SU-DHL-6 (cell line): ENCODE measurements around the gene DSCAML1.
"Not testable (repeated sequence)": the region's sequence is repeated elsewhere in the genome, so short reads cannot be mapped to it uniquely, and the experiment has no call there.

Experiments used
- H2AFZ ChIP-seq: fragments of 200-600 bp; sonication (generic); 2 replicates; pipeline ENCODE4 v1.6.1; 2014; ENCODE audit warnings: low read depth, mild to moderate bottlenecking, moderate library complexity, mixed read lengths, antibody characterized with exemption, low read length; ENCODE audit not compliant: severe bottlenecking
- H3F3A ChIP-seq: fragments of 200-600 bp; shearing (Covaris generic); 2 replicates; pipeline ENCODE4 v1.6.0; 2016; ENCODE audit warnings: antibody characterized with exemption, mild to moderate bottlenecking; ENCODE audit not compliant: insufficient read depth
- H3K27ac ChIP-seq: fragments of 200-600 bp; sonication (generic); 2 replicates; pipeline ENCODE4 v1.5.1; 2016; ENCODE audit warnings: low read depth, mild to moderate bottlenecking, low read length, moderate library complexity, mixed read lengths
- H3K27me3 ChIP-seq: fragments of 200-600 bp; sonication (generic), shearing (Covaris generic); 2 replicates; pipeline ENCODE4 v1.6.0; 2014; ENCODE audit warnings: mild to moderate bottlenecking, low read length
- H3K36me3 ChIP-seq: fragments of 200-600 bp; sonication (generic); 2 replicates; pipeline ENCODE4 v1.6.1; 2014; ENCODE audit warnings: mild to moderate bottlenecking, low read length, mixed read lengths
- H3K4me2 ChIP-seq: fragments of 300-600, 200-600 bp; shearing (Covaris generic), sonication (generic); 2 replicates; pipeline ENCODE4 v1.6.0; 2014; ENCODE audit warnings: low read length, low read depth, mild to moderate bottlenecking; ENCODE audit not compliant: poor library complexity, severe bottlenecking
- H3K4me3 ChIP-seq: fragments of 200-600 bp; sonication (generic); 2 replicates; pipeline ENCODE4 v1.5.1; 2014; ENCODE audit warnings: antibody characterized with exemption, low read length, mild to moderate bottlenecking, mixed read lengths; ENCODE audit not compliant: insufficient read depth, poor library complexity, severe bottlenecking
- H3K79me2 ChIP-seq: fragments of 200-600 bp; sonication (generic); 2 replicates; pipeline ENCODE4 v1.6.1; 2014; ENCODE audit warnings: mild to moderate bottlenecking, low read length, moderate library complexity; ENCODE audit not compliant: insufficient read depth
- H3K9ac ChIP-seq: fragments of 200-600 bp; sonication (generic); 2 replicates; pipeline ENCODE4 v1.7.0; 2014; ENCODE audit warnings: mild to moderate bottlenecking, low read length
- H3K9me2 ChIP-seq: fragments of 200-600 bp; sonication (generic); replicated peaks from 2 replicates; pipeline ENCODE4 v1.6.1; 2014; ENCODE audit warnings: low read length; ENCODE audit not compliant: insufficient read depth
- H3K9me3 ChIP-seq: fragments of 200-600 bp; sonication (generic); 2 replicates; pipeline ENCODE4 v1.6.1; 2014; ENCODE audit warnings: low read length, mixed read lengths; ENCODE audit not compliant: insufficient read depth
- H4K20me1 ChIP-seq: fragments of 200-600 bp; sonication (generic); 2 replicates; pipeline ENCODE4 v1.6.1; 2014; ENCODE audit warnings: low read depth, mild to moderate bottlenecking, antibody characterized with exemption, low read length, moderate library complexity, mixed read lengths
- EZH2phosphoT487 ChIP-seq: fragments of 200-600 bp; sonication (generic), shearing (Covaris generic); conservative IDR thresholded peaks from 2 replicates; pipeline ENCODE4 v1.6.1; 2018; ENCODE audit warnings: mild to moderate bottlenecking, antibody characterized with exemption, low read length, moderate library complexity, mixed read lengths
- TF ChIP-seq, protein P1 (sequence below): fragments of 200-600 bp; sonication (generic); IDR thresholded peaks from one replicate; pipeline ENCODE4 v1.5.1; 2017; ENCODE audit warnings: antibody characterized with exemption, mild to moderate bottlenecking, low read length, moderate library complexity; ENCODE audit not compliant: insufficient read depth, poor library complexity, severe bottlenecking

The DSCAML1 gene

DNA sequence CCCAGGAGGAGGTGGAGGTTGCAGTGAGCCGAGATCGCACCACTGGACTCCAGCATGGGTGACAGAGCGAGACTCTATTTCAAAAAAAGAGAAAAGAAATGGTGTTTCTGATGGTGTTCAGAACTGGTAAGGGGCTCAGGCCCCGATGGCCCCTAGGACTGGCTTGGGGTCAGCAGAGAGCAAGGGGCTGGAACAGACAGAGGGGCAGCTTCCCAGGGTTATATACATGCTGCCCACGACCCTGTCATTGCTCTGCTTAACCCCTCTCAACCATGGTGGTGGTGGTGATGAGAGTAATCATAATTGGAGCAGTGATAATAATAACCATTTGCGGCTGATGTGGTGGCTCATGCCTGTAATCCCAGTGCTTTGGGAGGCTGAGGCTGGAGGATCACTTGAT lies 390.0 kb downstream of the DSCAML1 start:
- Histone ChIP-seq H3K9me2 (no peaks in the 10 kb centered on the region), H3K4me3 (no peak overlapping the region), H2AFZ (no peak overlapping the region), H3K27me3 (no peaks in the 10 kb centered on the region), H3F3A (no peaks in the 10 kb centered on the region), H3K27ac (no peak overlapping the region), H4K20me1 (no peaks in the 10 kb centered on the region), H3K9me3 (no peaks in the 10 kb centered on the region), H3K36me3 (no peaks in the 10 kb centered on the region; the same call in 1 of the 2 replicates), H3K79me2 (no peaks in the 10 kb centered on the region), H3K4me2 (no peak overlapping the region), H3K9ac (no peak overlapping the region)
- TF ChIP-seq, protein P1, sequence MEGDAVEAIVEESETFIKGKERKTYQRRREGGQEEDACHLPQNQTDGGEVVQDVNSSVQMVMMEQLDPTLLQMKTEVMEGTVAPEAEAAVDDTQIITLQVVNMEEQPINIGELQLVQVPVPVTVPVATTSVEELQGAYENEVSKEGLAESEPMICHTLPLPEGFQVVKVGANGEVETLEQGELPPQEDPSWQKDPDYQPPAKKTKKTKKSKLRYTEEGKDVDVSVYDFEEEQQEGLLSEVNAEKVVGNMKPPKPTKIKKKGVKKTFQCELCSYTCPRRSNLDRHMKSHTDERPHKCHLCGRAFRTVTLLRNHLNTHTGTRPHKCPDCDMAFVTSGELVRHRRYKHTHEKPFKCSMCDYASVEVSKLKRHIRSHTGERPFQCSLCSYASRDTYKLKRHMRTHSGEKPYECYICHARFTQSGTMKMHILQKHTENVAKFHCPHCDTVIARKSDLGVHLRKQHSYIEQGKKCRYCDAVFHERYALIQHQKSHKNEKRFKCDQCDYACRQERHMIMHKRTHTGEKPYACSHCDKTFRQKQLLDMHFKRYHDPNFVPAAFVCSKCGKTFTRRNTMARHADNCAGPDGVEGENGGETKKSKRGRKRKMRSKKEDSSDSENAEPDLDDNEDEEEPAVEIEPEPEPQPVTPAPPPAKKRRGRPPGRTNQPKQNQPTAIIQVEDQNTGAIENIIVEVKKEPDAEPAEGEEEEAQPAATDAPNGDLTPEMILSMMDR, result no peak
- no peak for TF ChIP-seq EZH2phosphoT487

DNA sequence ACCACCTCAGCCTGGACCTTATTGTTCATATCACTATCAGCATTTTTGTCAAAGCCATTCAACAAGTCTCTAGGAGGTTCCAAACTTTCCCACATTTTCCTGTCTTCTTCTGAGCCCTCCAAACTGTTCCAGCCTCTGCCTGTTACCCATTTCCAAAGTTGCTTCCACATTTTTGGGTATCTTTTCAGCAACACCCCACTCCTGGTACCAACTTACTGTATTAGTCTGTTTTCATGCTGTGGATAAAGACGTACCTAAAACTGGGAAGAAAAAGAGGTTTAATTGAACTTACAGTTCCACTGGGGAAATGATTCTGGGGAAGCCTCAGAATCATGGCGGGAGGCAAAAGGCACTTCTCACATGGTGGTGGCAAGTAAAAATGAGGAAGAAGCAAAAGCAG lies 391.1 kb downstream of the DSCAML1 start:
- not testable (repeated sequence) for H3F3A ChIP-seq, H3K4me2 ChIP-seq, H3K9ac ChIP-seq, H2AFZ ChIP-seq, H3K36me3 ChIP-seq, H3K9me2 ChIP-seq, H3K9me3 ChIP-seq, H4K20me1 ChIP-seq, H3K4me3 ChIP-seq, H3K79me2 ChIP-seq, H3K27ac ChIP-seq, H3K27me3 ChIP-seq

DNA sequence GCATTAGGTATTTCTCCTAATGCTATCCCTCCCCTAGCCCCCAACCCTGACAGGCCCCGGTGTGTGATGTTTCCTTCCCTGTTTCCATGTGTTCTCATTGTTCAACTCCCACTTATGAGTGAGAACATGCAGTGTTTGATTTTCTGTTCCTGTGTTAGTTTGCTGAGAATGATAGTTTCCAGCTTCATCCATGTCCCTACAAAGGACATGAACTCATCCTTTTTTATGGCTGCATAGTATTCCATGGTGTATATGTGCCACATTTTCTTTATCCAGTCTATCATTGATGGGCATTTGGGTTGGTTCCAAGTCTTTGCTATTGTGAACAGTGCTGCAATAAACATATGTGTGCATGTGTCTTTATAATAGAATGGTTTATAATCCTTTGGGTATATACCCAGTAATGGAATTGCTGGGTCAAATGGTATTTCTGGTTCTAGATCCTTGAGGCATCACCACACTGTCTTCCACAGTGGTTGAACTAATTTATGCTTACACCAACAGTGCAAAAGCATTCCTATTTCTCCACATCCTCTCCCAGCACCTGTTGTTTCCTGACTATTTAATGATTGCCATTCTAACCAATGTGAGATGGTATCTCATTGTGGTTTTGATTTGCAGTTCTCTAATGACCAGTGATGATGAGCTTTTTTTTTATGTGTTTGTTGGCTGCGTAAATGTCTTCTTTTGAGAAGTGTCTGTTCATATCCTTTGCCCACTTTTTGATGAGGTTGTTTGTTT lies 397.7 kb downstream of the DSCAML1 start:
- not testable (repeated sequence) for H3K4me2 ChIP-seq, H3F3A ChIP-seq, H3K9me3 ChIP-seq, H3K9me2 ChIP-seq, H3K9ac ChIP-seq, H4K20me1 ChIP-seq, H3K36me3 ChIP-seq, H3K27ac ChIP-seq, H3K4me3 ChIP-seq, H3K27me3 ChIP-seq, H3K79me2 ChIP-seq, H2AFZ ChIP-seq

DNA sequence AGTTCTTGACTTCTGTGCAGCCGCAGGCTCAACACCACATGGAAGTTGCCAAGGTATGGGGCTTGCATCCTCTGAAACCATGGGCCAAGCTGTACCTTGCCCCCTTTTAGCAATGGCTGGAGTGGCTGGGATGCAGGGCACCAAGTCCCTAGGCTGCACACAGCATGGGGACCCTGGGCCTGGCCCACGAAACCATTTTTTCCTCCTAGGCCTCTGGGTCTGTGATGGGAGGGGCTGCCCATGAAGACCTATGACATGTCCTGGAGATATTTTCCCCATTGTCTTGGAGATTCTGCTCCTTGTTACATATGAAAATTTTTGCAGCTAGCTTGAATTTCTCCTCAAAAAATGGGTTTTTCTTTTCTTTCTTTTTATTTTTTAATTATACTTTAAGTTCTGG lies 398.4 kb downstream of the DSCAML1 start:
- not testable (repeated sequence) for H3K4me2 ChIP-seq, H3K36me3 ChIP-seq, H3K79me2 ChIP-seq, H3K9ac ChIP-seq, H3K27ac ChIP-seq, H4K20me1 ChIP-seq, H3K9me2 ChIP-seq, H3F3A ChIP-seq, H2AFZ ChIP-seq, H3K9me3 ChIP-seq, H3K27me3 ChIP-seq, H3K4me3 ChIP-seq

DNA sequence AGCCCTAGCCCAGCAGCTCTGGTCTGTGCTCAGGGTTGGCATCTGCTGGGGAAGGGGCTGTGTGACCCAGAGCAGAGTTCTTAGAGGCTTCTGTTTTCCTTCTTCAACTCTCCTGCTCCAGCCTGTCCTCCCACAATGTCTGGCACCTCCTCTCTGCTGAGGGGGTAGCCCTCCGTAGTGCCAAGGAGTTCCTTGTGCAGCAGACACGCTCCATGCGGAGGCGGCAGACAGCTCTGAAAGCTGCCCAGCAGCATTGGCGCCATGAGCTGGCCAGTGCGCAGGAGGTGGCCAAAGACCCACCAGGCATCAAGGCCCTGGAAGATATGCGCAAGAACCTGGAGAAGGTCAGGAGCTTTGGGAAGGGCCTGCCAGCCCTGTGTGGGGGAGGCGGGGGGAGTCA lies 400.0 kb downstream of the DSCAML1 start:
- TF ChIP-seq, protein P1, result no peak
- TF ChIP-seq EZH2phosphoT487, result no peak
- no peak overlapping the region for H2AFZ ChIP-seq
- no peak overlapping the region for H3K27ac ChIP-seq
- H3F3A ChIP-seq, result no peaks in the 10 kb centered on the region
- no peaks in the 10 kb centered on the region for H3K9me2 ChIP-seq
- H3K79me2 ChIP-seq, result no peaks in the 10 kb centered on the region
- peaks cover 6% of the 10 kb centered on the region; the same call in 1 of the 2 replicates for H3K9me3 ChIP-seq
- H3K27me3 ChIP-seq, result no peaks in the 10 kb centered on the region
- no peak overlapping the region for H3K4me3 ChIP-seq
- H3K36me3 ChIP-seq, result peaks cover 5% of the 10 kb centered on the region
- H3K9ac ChIP-seq, result no peak overlapping the region
- H4K20me1 ChIP-seq, result no peaks in the 10 kb centered on the region
- no peak overlapping the region for H3K4me2 ChIP-seq
